VCaP (cell line): ENCODE results near the gene HIRA.

Experiments used
- H3K27ac ChIP-seq: fragments of 450-650 bp; 2 replicates; pipeline ENCODE4 v1.5.1; 2017
- CTCF ChIP-seq: fragments of 450-650 bp; conservative IDR thresholded peaks from 2 replicates; pipeline ENCODE4 v1.5.1; 2017; ENCODE audit warnings: mild to moderate bottlenecking, moderate library complexity

HIRA gene

GRCh38 chr22:19385221-19385906 is 46.2 kb downstream of the HIRA start:
- TF ChIP-seq CTCF = no peak
- no peak overlapping the region for H3K27ac ChIP-seq

- no peak overlapping the region for H3K27ac ChIP-seq
- TF ChIP-seq CTCF = no peak
These were observed 48.2 kb downstream of the HIRA start for GRCh38 chr22:19383292-19383691.

DNA sequence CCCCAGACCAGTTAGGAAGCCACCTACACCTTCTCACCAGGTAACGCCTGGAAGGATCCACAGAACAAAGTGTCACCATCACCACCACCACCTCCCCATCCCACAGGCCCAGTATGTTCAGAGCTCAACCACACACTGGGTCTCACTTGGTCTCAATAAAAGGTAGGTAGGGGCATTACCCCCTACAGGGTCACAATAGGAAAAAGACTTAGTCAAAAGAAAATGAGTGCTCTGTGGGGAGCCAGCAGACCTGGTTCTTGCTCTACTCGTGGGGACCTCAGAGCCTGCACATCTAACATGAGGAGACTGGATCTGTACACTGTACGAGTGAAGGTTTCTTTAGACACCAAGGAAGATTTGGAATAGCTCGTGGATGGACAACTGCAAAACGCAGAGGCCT is 49.3 kb downstream of the HIRA start:
- no peak for TF ChIP-seq CTCF

DNA sequence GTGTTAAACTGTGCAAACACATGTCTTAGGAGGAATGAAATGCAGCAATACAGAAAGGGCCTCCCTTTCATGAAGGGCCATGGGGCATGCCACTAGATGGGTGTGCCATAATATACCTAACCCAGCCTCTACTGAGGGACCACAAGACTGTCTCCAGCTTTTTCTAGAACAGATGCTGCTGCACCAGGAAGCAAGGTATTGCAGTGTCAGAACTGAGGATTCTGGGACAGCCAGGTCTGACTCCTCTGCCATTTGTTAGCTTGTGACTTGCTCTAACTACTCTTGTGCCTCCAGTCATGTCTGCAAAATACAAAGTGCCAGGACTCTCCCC is 53.2 kb downstream of the HIRA start:
- no peak overlapping the region for H3K27ac ChIP-seq
- TF ChIP-seq CTCF = no peak

More for the DNA sequence above, 49.3 kb downstream of the HIRA start:
- H3K27ac ChIP-seq = no peak overlapping the region

DNA sequence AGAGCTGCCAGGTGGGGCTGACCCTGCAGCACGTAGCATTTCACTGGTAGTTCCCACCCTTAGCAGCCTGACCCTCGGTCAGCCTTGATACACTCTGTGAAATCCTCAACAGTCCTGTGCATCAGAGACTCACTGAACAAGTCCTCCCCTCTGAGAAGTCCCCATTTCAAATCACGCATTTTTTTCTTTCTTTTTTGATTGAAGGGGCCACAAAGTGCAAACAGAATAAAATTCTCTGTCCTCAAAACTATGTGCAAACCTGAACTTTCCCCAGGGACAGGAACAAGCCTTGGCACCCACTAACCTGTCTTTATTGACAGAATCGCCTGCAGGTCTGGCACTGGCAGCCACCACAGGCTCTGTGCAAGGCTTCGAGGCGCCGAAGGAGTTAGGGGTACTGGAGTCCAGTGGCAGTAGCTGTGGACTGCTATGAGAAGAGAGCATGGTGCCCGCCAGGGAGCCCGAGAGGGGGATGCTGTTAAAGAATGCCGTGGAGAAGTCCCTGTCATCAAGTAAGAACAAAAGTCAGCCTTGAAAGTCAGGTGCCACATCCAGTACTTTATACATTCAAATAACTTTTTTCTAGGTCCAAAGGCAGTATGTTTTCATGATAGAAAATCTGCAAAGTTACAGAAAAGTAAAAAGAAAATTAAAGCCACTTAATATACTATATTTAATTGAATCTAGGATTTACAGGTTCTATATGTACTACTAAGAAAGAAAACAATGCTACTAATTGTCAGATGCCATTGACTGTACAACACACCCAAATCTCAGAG is 53.8 kb downstream of the HIRA start:
- H3K27ac ChIP-seq = no peak overlapping the region
- TF ChIP-seq CTCF = no peak

DNA sequence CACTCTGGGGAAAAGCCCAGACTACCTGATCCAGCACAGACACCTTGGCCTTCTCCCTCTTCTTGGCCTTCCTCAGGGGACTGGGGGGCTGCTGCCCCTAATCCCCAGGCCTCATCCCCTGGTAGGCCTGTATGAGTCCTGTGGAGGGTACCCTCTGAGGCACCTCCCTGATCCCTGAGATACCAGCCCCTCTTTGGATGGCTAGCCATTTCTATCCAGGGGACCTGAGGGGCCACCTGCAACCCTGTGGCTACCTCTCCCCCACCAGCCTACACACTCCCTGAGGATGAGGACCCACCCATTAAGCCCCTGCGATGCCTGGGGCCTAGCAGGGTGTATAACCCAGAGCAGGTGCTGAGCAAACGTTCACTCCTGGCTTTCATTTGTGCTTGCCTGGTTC is 54.6 kb downstream of the HIRA start:
- H3K27ac ChIP-seq = no peak overlapping the region
- TF ChIP-seq CTCF = no peak

GRCh38 chr22:19376247-19376646 is 55.3 kb downstream of the HIRA start:
- TF ChIP-seq CTCF = no peak
- H3K27ac ChIP-seq = no peak overlapping the region
